ENCODE data around the gene SLC9A9.

Gene SLC9A9

GRCh38 chr3:143236226-143236964 is 611.9 kb downstream of the SLC9A9 start:
- no peak for TF ChIP-seq CTCF (IDR thresholded peaks at IDR 0.05)
- H3K27me3 Mint-ChIP-seq (ENCODE audit: low read depth, poor library complexity) = no peaks in the 10 kb centered on the region
- DNase-seq = no peak
- peaks cover 21% of the 10 kb centered on the region for H3K9me3 Mint-ChIP-seq
- no peak overlapping the region for H3K4me3 Mint-ChIP-seq
- peaks cover 18% of the 10 kb centered on the region for H3K4me1 Mint-ChIP-seq
- peak overlapping the region; percentile 71 for H3K27ac Mint-ChIP-seq
- H3K36me3 Mint-ChIP-seq (ENCODE audit: low read depth) = no peaks in the 10 kb centered on the region

GRCh38 chr3:143235614-143236204 is 612.6 kb downstream of the SLC9A9 start:
- Mint-ChIP-seq H3K36me3 (ENCODE audit: low read depth) (no peaks in the 10 kb centered on the region), H3K4me1 (peaks cover 17% of the 10 kb centered on the region), H3K27ac (no peak overlapping the region), H3K27me3 (ENCODE audit: low read depth, poor library complexity) (no peaks in the 10 kb centered on the region), H3K9me3 (peaks cover 21% of the 10 kb centered on the region), H3K4me3 (no peak overlapping the region)
- no peak for DNase-seq
- no peak for TF ChIP-seq CTCF (IDR thresholded peaks at IDR 0.05)

GRCh38 chr3:143234526-143234925 is 613.7 kb downstream of the SLC9A9 start:
- no peaks in the 10 kb centered on the region for H3K36me3 Mint-ChIP-seq (ENCODE audit: low read depth)
- no peaks in the 10 kb centered on the region for H3K27me3 Mint-ChIP-seq (ENCODE audit: low read depth, poor library complexity)

GRCh38 chr3:143232981-143233380 is 615.3 kb downstream of the SLC9A9 start:
- Mint-ChIP-seq H3K27me3 (ENCODE audit: low read depth, poor library complexity) (peaks cover 4% of the 10 kb centered on the region), H3K27ac (no peak overlapping the region), H3K9me3 (peaks cover 14% of the 10 kb centered on the region), H3K36me3 (ENCODE audit: low read depth) (no peaks in the 10 kb centered on the region), H3K4me1 (peaks cover 17% of the 10 kb centered on the region), H3K4me3 (no peak overlapping the region)
- TF ChIP-seq CTCF (IDR thresholded peaks at IDR 0.05) = no peak
- no peak for DNase-seq

More at GRCh38 chr3:143234526-143234925, 613.7 kb downstream of the SLC9A9 start:
- Mint-ChIP-seq H3K4me3 (no peak overlapping the region), H3K27ac (no peak overlapping the region), H3K9me3 (peaks cover 21% of the 10 kb centered on the region), H3K4me1 (peaks cover 17% of the 10 kb centered on the region)
- DNase-seq = no peak
- TF ChIP-seq CTCF (IDR thresholded peaks at IDR 0.05) = no peak

DNA sequence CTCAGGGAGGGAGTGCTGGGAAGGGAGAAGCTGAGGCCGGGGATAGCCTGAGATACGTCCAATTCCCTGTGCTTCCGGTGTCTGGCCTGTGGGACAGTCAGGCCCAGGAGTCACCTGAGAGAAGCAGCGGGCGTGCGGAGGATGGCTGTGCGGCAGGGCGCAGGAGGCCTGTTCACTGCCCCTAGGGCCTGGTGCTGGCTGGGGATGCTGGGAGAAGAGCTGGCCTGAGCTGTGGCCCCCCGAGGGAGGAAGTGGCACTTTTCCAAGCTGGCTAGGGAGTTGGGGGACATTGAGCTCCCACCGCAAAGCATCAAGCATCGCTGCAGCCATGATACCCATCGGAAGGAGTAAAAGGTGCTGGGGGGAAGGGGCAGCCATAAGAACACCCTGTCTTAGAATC is 619.9 kb downstream of the SLC9A9 start:
- H3K4me1 Mint-ChIP-seq = peaks cover 9% of the 10 kb centered on the region
- peaks cover 3% of the 10 kb centered on the region for H3K9me3 Mint-ChIP-seq
- H3K27me3 Mint-ChIP-seq (ENCODE audit: low read depth, poor library complexity) = peaks cover 7% of the 10 kb centered on the region
- H3K36me3 Mint-ChIP-seq (ENCODE audit: low read depth) = no peaks in the 10 kb centered on the region
- TF ChIP-seq CTCF (IDR thresholded peaks at IDR 0.05) = no peak
- DNase-seq = no peak
- no peak overlapping the region for H3K4me3 Mint-ChIP-seq
- no peak overlapping the region for H3K27ac Mint-ChIP-seq

Measured in nephron progenitor cell (in vitro differentiated cells).